ENCODE results near the gene SLC12A6. TPM values are rescaled to one million over a fixed set of nuclear protein-coding genes. Genes with fewer than 3 reads are reported as not detected.

Gene SLC12A6
- total RNA-seq, 1 experiment from 2014 or later = 15.1 TPM

- Histone ChIP-seq H3K4me1 (ENCODE audit: control insufficient read depth in 1 of 2, insufficient read depth in 2 of 2, low read length in 2 of 2) (peaks cover 4 to 24% of the 10 kb centered on the region in 2 experiments; a peak in 3 of 4 replicates), H3K4me2 (ENCODE audit: low read length) (no peak overlapping the region), H3K36me3 (ENCODE audit: control insufficient read depth in 1 of 2, insufficient read depth in 2 of 2, low read length in 2 of 2) (no peaks in the 10 kb centered on the region; a peak in 1 of 4 replicates), H3K9me3 (ENCODE audit: control insufficient read depth in 1 of 2, insufficient read depth in 1 of 2, low read depth in 1 of 2, low read length in 2 of 2) (no peaks in the 10 kb centered on the region), H3K9me2 (ENCODE audit: insufficient read depth) (no peaks in the 10 kb centered on the region), H3K79me2 (ENCODE audit: insufficient read depth, low read length) (peaks cover 8% of the 10 kb centered on the region), H4K20me1 (ENCODE audit: insufficient read depth) (no peaks in the 10 kb centered on the region), H3K9ac (ENCODE audit: low read length) (no peak overlapping the region), H2AFZ (ENCODE audit: low read depth, low read length, poor library complexity, severe bottlenecking) (no peak overlapping the region), H3K4me3 (replicated peaks in 1 of 2; ENCODE audit: low read depth in 1 of 2, low read length in 2 of 2) (no peak overlapping the region), H3K27ac (ENCODE audit: low read depth, low read length) (no peak overlapping the region), H3K27me3 (ENCODE audit: insufficient read depth, low read length) (no peaks in the 10 kb centered on the region)
- DNase-seq (ENCODE audit: low read depth, low spot score) = no peak
- BruUV-seq (replicated peaks) = no TSS peak
- ChIA-PET RAD21 (ENCODE audit: low non-redundant PET in 1 of 2, low total read pairs in 2 of 2, uncharacterized antibody in 2 of 2, unreplicated experiment in 2 of 2) (interaction anchor here in 1 of 2 experiments (0.6 kb wide), 1 partner anchor 128 kb away, joined by 3 read pairs; no protein-coding TSS in a partner anchor), POLR2A (no interaction called here), CTCF (no interaction called here)
- no peak for ATAC-seq
- intact Hi-C loops (cut with micrococcal nuclease) = no loop called here
- TF ChIP-seq, protein P1, sequence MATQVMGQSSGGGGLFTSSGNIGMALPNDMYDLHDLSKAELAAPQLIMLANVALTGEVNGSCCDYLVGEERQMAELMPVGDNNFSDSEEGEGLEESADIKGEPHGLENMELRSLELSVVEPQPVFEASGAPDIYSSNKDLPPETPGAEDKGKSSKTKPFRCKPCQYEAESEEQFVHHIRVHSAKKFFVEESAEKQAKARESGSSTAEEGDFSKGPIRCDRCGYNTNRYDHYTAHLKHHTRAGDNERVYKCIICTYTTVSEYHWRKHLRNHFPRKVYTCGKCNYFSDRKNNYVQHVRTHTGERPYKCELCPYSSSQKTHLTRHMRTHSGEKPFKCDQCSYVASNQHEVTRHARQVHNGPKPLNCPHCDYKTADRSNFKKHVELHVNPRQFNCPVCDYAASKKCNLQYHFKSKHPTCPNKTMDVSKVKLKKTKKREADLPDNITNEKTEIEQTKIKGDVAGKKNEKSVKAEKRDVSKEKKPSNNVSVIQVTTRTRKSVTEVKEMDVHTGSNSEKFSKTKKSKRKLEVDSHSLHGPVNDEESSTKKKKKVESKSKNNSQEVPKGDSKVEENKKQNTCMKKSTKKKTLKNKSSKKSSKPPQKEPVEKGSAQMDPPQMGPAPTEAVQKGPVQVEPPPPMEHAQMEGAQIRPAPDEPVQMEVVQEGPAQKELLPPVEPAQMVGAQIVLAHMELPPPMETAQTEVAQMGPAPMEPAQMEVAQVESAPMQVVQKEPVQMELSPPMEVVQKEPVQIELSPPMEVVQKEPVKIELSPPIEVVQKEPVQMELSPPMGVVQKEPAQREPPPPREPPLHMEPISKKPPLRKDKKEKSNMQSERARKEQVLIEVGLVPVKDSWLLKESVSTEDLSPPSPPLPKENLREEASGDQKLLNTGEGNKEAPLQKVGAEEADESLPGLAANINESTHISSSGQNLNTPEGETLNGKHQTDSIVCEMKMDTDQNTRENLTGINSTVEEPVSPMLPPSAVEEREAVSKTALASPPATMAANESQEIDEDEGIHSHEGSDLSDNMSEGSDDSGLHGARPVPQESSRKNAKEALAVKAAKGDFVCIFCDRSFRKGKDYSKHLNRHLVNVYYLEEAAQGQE (IDR thresholded peaks at IDR 0.05; ENCODE audit: low read depth) = no peak
- TF ChIP-seq CTCF (IDR thresholded peaks at IDR 0.05 in 2 of 3, conservative IDR thresholded peaks at IDR 0.05 in 1 of 3; ENCODE audit: borderline replicate concordance in 1 of 3, insufficient read depth in 1 of 3, low read depth in 2 of 3, low read length in 2 of 3) (0 out of 6 replicates have a peak, but pooled peaks of 1 of the 3 experiments have one; percentile 15), EGR1 (IDR thresholded peaks at IDR 0.05; ENCODE audit: low read depth) (no peak)
Observed at GRCh38 chr15:34213690-34214089, 123.9 kb downstream of the SLC12A6 start.
